GM12878 (cell line): ENCODE results near the gene NFKBIB. TPM values are rescaled to one million over a fixed set of nuclear protein-coding genes. Genes with fewer than 3 reads are reported as not detected.

Experiments used
- BACH1 ChIP-seq: fragments of 450-650 bp; IDR thresholded peaks from 2 replicates; pipeline ENCODE4 v1.6.1; 2017; ENCODE audit warnings: mild to moderate bottlenecking, borderline replicate concordance
- BHLHE40 ChIP-seq, 2 experiments: fragments of 450-650 bp in 1 of 2; IDR thresholded peaks; 2 replicates each; pipeline ENCODE4 v1.6.1; 2011 to 2017; ENCODE audit warnings: low read depth in 2 of 2, borderline replicate concordance in 1 of 2, improper control_type of control experiment in 1 of 2, low read length in 1 of 2, mild to moderate bottlenecking in 1 of 2
- CHD2 ChIP-seq: IDR thresholded peaks from 2 replicates; pipeline ENCODE4 v1.6.1; 2011; ENCODE audit warnings: low read depth, low read length, improper control_type of control experiment, borderline replicate concordance
- EP300 ChIP-seq, 2 experiments: fragments of 150-350 bp in 1 of 2; IDR thresholded peaks; 2 replicates each; pipeline ENCODE4 v1.6.1; 2011 to 2012; ENCODE audit warnings: low read depth in 2 of 2, low read length in 2 of 2, borderline replicate concordance in 1 of 2, improper control_type of control experiment in 1 of 2, inconsistent platforms in 1 of 2; ENCODE audit not compliant: control insufficient read depth in 1 of 2
- HDGF ChIP-seq: fragments of 450-650 bp; IDR thresholded peaks from 2 replicates; pipeline ENCODE4 v1.6.1; 2016; ENCODE audit warnings: antibody characterized with exemption
- IKZF1 ChIP-seq: fragments of 450-650 bp; conservative IDR thresholded peaks from 2 replicates; pipeline ENCODE4 v1.6.1; 2017; ENCODE audit warnings: antibody characterized with exemption, mild to moderate bottlenecking
- IKZF2 ChIP-seq, 2 experiments: fragments of 450-650 bp; IDR thresholded peaks; 2 replicates each; pipeline ENCODE4 v1.6.1; 2017; ENCODE audit warnings: mild to moderate bottlenecking in 2 of 2, moderate library complexity in 2 of 2
- MEF2A ChIP-seq: IDR thresholded peaks from 2 replicates; pipeline ENCODE4 v1.6.1; 2011; ENCODE audit warnings: low read depth, mild to moderate bottlenecking, low read length, moderate library complexity; ENCODE audit not compliant: insufficient read depth
- MLLT1 ChIP-seq: fragments of 450-650 bp; IDR thresholded peaks from 2 replicates; pipeline ENCODE4 v1.6.1; 2016; ENCODE audit warnings: mild to moderate bottlenecking
- NFYB ChIP-seq: IDR thresholded peaks from 2 replicates; pipeline ENCODE4 v1.6.1; 2011; ENCODE audit warnings: low read depth, mild to moderate bottlenecking, low read length, improper control_type of control experiment, moderate library complexity; ENCODE audit not compliant: insufficient read depth
- NR2C1 ChIP-seq: fragments of 450-650 bp; IDR thresholded peaks from 2 replicates; pipeline ENCODE4 v1.6.1; 2017; ENCODE audit warnings: antibody characterized with exemption, mild to moderate bottlenecking, moderate library complexity
- POLR2A ChIP-seq: IDR thresholded peaks from 2 replicates; pipeline ENCODE4 v1.6.1; 2011; ENCODE audit warnings: low read depth, mild to moderate bottlenecking, low read length
- PRDM15 ChIP-seq: fragments of 450-650 bp; formaldehyde crosslinking; IDR thresholded peaks from 2 replicates; pipeline ENCODE4 v1.4.0; 2020; ENCODE audit warnings: mild to moderate bottlenecking, moderate library complexity
- RUNX3 ChIP-seq: IDR thresholded peaks from 2 replicates; pipeline ENCODE4 v1.6.1; 2012; ENCODE audit warnings: low read length, inconsistent platforms
- SRF ChIP-seq, 2 experiments: IDR thresholded peaks; 2 replicates each; pipeline ENCODE4 v1.6.1; 2011; ENCODE audit warnings: low read depth in 2 of 2, low read length in 2 of 2, mild to moderate bottlenecking in 1 of 2, moderate library complexity in 1 of 2
- STAT1 ChIP-seq: fragments of 450-650 bp; conservative IDR thresholded peaks from 2 replicates; pipeline ENCODE4 v1.6.1; 2014; ENCODE audit warnings: antibody characterized with exemption, mild to moderate bottlenecking
- TARDBP ChIP-seq: IDR thresholded peaks from 2 replicates; pipeline ENCODE4 v1.6.1; 2016; ENCODE audit warnings: borderline replicate concordance
- ZNF207 ChIP-seq: fragments of 450-650 bp; IDR thresholded peaks from 2 replicates; pipeline ENCODE4 v1.6.1; 2014; ENCODE audit warnings: antibody characterized with exemption, mild to moderate bottlenecking, borderline replicate concordance
- polyA plus RNA-seq, 11 experiments: library from polyadenylated mRNA; depleted of rRNA in 4 of 11; unstranded in 6 of 11; stranded (reverse) in 5 of 11; fragments of >200 nt; fragmentation: Nextera tagmentation in 4 of 11; fragmentation: Illumina TruSeq in 1 of 11; extraction: Ambion mirVana in 4 of 11; extraction: Trizol in 1 of 11; gene quantifications; 1 replicate in 1 of 11; 2 replicates in 10 of 11; pipeline versions ENCODE4 v1.2.1 to v1.2.3, GENCODE V29; 2011 to 2016; ENCODE audit warnings: inconsistent platforms in 2 of 11, missing spikeins in 2 of 11, low read depth in 1 of 11
- total RNA-seq, 4 experiments: library from RNA; depleted of rRNA in 3 of 4; stranded (reverse); fragments of >200 nt in 3 of 4; fragmentation: Illumina TruSeq in 1 of 4; extraction: Trizol in 1 of 4; gene quantifications; 2 replicates each; pipeline versions ENCODE4 v1.2.1 to v1.2.3, GENCODE V29; 2013 to 2021
- TF ChIP-seq, protein P1 (sequence below): fragments of 450-650 bp; IDR thresholded peaks from 2 replicates; pipeline ENCODE4 v1.6.1; 2016; ENCODE audit warnings: mild to moderate bottlenecking, moderate library complexity, borderline replicate concordance
- TF ChIP-seq, protein P2 (sequence below): IDR thresholded peaks from 2 replicates; pipeline ENCODE4 v1.6.1; 2012; ENCODE audit warnings: low read depth, low read length, improper control_type of control experiment

The NFKBIB gene
- total and polyA plus RNA-seq, 10 of the 15 experiments (the other 5 are each of a cell fraction or from before 2014, with no cell fraction given) = 1.2 to 60.9 (median 31.0) TPM

DNA sequence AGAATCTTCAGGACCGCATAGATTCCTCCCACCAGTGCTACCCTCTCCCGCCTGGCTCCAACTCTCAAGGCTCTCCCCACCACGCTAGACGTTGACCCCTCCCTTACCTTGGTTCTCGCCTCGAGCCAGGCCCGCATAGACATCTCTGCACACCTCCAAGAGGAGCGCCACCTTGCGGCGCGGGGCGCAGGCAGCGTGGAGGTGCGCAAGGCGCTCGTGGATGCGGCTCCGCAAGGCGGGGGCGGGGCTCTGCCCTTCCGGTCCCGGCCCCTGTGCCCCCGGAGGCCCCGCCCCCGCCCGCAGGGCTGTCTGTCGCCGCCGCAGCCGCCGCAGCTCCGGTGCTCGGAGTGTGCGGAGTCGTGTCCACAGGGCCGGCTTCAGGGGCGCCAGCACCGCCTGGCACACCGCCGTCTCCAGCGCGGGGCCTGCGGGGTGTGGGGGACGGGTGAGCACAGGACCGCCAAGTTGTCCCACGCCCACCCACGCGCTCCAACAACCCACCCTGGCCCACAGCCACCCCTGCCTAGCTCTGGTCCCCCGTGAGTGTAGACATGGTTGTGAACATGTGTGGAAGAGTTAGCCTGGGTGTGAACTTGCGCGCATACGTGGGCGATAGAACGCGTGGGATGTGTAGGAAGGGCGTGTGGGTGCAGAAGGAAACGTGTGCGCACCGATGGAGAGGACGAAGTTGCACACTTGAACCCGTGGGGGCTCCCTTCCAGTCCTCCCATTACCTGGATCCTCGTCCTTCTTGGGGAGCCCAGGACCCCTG lies 29.7 kb upstream of the NFKBIB start (continued):
- TF ChIP-seq, protein P1, sequence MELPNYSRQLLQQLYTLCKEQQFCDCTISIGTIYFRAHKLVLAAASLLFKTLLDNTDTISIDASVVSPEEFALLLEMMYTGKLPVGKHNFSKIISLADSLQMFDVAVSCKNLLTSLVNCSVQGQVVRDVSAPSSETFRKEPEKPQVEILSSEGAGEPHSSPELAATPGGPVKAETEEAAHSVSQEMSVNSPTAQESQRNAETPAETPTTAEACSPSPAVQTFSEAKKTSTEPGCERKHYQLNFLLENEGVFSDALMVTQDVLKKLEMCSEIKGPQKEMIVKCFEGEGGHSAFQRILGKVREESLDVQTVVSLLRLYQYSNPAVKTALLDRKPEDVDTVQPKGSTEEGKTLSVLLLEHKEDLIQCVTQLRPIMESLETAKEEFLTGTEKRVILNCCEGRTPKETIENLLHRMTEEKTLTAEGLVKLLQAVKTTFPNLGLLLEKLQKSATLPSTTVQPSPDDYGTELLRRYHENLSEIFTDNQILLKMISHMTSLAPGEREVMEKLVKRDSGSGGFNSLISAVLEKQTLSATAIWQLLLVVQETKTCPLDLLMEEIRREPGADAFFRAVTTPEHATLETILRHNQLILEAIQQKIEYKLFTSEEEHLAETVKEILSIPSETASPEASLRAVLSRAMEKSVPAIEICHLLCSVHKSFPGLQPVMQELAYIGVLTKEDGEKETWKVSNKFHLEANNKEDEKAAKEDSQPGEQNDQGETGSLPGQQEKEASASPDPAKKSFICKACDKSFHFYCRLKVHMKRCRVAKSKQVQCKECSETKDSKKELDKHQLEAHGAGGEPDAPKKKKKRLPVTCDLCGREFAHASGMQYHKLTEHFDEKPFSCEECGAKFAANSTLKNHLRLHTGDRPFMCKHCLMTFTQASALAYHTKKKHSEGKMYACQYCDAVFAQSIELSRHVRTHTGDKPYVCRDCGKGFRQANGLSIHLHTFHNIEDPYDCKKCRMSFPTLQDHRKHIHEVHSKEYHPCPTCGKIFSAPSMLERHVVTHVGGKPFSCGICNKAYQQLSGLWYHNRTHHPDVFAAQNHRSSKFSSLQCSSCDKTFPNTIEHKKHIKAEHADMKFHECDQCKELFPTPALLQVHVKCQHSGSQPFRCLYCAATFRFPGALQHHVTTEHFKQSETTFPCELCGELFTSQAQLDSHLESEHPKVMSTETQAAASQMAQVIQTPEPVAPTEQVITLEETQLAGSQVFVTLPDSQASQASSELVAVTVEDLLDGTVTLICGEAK = no peak
- TF ChIP-seq NFYB (no peak), RUNX3 (peak; percentile 55), STAT1 (0 out of 2 replicates have a peak, but pooled peaks have one; percentile 45), MLLT1 (no peak; the same call in 1 of the 2 replicates), POLR2A (peak; percentile 46), SRF (IDR thresholded peaks at IDR 0.05; ENCODE audit: low read depth in 2 of 2, low read length in 2 of 2) (0 out of 4 replicates have a peak, but pooled peaks of 1 of the 2 experiments have one; percentile 48), IKZF2 (IDR thresholded peaks at IDR 0.05) (peak; percentile 9 to 34; a peak in 1 of 4 replicates), PRDM15 (no peak), MEF2A (0 out of 2 replicates have a peak, but pooled peaks have one; percentile 27), HDGF (no peak; the same call in 1 of the 2 replicates), EP300 (IDR thresholded peaks at IDR 0.05; ENCODE audit: borderline replicate concordance in 1 of 2, control insufficient read depth in 1 of 2, low read depth in 2 of 2, low read length in 2 of 2) (no peak), ZNF207 (peak; percentile 42; the same call in 1 of the 2 replicates), NR2C1 (peak; percentile 52), BACH1 (peak; percentile 98), IKZF1 (peak; percentile 65), BHLHE40 (IDR thresholded peaks at IDR 0.05; ENCODE audit: borderline replicate concordance in 1 of 2, low read depth in 2 of 2, low read length in 1 of 2) (peak; percentile 81 to 88), TARDBP (no peak), CHD2 (peak; percentile 65; the same call in 1 of the 2 replicates)
- TF ChIP-seq, protein P2, sequence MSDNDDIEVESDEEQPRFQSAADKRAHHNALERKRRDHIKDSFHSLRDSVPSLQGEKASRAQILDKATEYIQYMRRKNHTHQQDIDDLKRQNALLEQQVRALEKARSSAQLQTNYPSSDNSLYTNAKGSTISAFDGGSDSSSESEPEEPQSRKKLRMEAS = peak; percentile 94
